LNCaP clone FGC (cell line): ENCODE data around the gene SLC44A1.

Experiments
- DNase-seq: peaks from one replicate; pipeline ENCODE4 v3.0.0-alpha.2; 2011; ENCODE audit warnings: low read depth
- H3K4me3 ChIP-seq: 2 replicates; pipeline ENCODE4 v1.5.1; 2011; ENCODE audit warnings: mild to moderate bottlenecking, low read depth, low read length, control low read depth
- TF ChIP-seq, protein P1 (sequence below): IDR thresholded peaks from 2 replicates; pipeline ENCODE4 v1.5.1; 2012; ENCODE audit warnings: mild to moderate bottlenecking; ENCODE audit not compliant: control insufficient read depth, insufficient read depth; ENCODE audit errors: extremely low read depth

The SLC44A1 gene

DNA sequence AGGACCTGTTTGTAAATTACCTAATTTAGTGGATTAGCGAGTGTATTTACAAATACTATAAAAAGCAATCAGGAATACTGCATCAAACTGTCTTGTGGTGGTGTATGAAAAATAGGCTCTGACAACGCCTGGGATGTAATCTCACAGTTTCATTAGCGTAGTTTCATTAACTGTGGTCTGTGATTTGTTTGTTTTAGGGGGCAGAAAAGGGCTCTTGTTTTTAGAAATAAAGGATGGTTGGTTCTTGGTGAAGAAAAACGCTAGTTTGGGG is 1.4 kb downstream of the SLC44A1 start:
- TF ChIP-seq, protein P1, sequence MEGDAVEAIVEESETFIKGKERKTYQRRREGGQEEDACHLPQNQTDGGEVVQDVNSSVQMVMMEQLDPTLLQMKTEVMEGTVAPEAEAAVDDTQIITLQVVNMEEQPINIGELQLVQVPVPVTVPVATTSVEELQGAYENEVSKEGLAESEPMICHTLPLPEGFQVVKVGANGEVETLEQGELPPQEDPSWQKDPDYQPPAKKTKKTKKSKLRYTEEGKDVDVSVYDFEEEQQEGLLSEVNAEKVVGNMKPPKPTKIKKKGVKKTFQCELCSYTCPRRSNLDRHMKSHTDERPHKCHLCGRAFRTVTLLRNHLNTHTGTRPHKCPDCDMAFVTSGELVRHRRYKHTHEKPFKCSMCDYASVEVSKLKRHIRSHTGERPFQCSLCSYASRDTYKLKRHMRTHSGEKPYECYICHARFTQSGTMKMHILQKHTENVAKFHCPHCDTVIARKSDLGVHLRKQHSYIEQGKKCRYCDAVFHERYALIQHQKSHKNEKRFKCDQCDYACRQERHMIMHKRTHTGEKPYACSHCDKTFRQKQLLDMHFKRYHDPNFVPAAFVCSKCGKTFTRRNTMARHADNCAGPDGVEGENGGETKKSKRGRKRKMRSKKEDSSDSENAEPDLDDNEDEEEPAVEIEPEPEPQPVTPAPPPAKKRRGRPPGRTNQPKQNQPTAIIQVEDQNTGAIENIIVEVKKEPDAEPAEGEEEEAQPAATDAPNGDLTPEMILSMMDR = no peak
- H3K4me3 ChIP-seq = peak overlapping the region; percentile 80
- DNase-seq = no peak

DNA sequence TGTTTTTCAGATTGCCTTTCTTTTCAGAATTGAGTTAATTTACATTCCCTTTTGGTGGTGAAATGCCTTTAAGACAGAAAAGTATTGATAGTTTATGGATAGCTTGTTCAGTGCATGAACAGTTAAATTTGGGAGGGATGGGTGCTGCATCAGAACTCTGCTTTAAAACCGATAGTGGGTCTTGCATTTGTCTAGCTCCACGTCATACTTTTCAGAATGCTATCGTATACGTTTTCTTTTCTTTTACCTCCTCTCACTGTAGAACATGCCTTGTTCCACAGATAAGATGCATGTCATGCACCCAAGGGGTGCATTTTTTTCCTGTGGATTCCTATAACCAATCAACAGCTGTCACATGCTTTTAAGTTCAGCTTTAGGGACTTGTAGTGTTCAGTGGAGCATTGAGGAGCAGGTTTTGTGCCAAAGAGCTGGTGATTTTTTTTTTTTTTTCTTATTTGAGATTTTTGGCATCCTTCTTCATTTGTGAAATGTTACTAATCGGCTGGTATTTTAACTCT is 2.3 kb downstream of the SLC44A1 start:
- DNase-seq = no peak
- TF ChIP-seq, protein P1 = no peak
- H3K4me3 ChIP-seq = peak overlapping the region; percentile 80

DNA sequence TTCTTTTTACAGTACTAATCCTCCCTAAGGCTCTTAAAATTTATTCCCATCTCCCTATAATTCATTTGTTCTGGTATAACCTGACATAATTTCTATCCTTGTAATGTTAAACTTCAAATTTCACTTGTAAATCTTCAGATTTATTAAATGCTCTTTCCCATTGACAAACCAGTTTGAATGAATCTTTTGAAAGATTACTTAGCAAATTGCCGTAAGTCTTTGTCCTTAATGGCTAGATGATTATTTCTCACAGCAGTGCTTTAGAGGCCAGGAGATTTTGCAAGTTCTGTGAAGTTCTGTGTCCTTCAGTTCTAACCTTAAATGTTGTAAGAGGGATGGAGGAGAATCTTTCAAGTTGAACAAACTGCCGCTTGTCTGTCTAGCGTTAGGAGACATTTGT is 4.2 kb downstream of the SLC44A1 start:
- no peak overlapping the region for H3K4me3 ChIP-seq
- DNase-seq = no peak
- TF ChIP-seq, protein P1 = no peak

DNA sequence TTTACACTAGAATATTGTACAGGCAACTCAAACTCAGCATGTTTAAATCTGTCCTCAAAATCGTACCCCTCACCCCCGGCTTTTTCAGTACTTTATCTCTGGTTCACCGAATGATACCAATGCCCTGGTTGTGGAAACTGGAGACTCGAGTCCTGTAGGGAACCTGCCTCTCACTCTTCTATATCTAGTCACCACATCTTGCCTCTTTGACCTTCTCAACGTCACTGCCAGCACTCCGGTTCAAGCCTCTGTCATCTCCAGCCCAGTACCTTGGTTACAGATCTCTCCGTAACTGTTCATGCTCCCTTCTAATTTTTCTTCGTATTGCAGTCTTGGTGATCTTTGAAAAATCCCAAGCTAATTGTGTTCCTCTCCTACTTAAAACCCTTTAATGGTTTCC is 6.7 kb downstream of the SLC44A1 start:
- TF ChIP-seq, protein P1 = no peak
- H3K4me3 ChIP-seq = no peak overlapping the region
- no peak for DNase-seq

DNA sequence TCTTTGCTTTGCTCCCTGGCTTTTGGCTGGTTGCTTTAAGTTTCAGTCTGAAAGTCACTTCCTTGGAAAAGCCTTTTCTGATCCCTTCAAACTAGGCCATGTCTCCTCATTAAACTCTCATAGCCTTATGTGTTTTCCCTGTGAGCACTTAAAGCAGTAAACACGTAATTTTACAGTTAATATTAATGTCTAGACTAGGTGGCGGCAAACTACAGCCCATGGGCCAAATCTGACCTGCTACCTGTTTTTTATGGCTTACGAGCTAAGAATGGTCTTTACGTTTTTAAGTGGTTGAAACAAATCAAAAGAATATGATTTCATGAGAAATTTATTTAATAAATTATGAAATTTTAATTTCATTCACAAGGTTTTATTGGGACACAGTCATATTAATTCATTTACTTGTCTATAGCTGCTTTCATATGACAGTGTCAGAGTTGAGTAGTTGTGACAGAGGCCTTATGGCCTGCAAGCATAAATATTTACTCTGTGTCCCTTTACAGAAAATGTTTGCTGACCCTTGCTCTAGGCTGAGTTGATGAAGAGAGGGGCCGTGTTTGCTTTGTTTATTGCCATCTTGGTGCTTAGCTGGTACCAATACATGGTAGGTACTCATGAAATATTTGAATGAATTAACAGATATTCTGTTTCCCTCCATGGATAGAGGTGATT is 7.4 kb downstream of the SLC44A1 start:
- H3K4me3 ChIP-seq = no peak overlapping the region
- TF ChIP-seq, protein P1 = peak; percentile 41
- DNase-seq = no peak

DNA sequence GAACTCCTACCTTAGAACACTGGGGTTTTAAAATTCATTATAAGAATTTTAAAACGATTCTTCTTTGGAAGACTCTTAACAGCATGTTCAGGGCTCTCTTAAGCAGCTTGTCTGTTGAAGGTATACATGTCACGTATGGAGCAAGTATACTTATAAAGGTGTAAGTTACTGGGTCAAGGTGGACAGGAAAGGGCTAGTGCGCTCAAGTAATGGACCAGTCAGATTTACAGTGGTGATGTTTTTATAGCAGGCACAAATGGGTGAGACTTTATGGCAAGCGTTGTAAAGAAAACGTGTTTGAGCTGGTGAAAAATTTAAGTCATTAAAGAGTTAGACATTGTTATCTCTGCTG is 7.9 kb downstream of the SLC44A1 start:
- no peak for DNase-seq
- H3K4me3 ChIP-seq = no peak overlapping the region
- TF ChIP-seq, protein P1 = no peak

DNA sequence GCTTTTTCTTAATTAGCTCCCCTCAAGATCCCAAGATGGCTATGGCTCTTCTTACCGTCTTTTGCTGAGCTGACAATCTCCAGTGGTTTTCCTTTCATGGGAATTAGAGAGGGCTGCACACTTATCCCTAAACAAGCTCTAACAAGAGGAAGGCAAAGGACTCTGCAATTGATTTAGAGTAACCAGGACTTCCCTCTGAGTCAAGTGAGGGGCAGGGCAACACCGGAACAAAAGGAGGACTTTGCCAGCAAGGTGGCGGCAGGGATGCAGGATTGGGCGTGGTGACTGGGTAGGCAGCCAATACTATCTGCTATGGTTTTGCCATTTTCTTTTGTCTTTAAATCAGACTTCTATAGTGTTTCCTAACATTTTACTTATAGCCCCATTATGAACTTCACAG is 9.8 kb downstream of the SLC44A1 start:
- DNase-seq = no peak
- TF ChIP-seq, protein P1 = no peak
- H3K4me3 ChIP-seq = no peak overlapping the region
